Measurements from ENCODE around the gene ZNF266.

DNA sequence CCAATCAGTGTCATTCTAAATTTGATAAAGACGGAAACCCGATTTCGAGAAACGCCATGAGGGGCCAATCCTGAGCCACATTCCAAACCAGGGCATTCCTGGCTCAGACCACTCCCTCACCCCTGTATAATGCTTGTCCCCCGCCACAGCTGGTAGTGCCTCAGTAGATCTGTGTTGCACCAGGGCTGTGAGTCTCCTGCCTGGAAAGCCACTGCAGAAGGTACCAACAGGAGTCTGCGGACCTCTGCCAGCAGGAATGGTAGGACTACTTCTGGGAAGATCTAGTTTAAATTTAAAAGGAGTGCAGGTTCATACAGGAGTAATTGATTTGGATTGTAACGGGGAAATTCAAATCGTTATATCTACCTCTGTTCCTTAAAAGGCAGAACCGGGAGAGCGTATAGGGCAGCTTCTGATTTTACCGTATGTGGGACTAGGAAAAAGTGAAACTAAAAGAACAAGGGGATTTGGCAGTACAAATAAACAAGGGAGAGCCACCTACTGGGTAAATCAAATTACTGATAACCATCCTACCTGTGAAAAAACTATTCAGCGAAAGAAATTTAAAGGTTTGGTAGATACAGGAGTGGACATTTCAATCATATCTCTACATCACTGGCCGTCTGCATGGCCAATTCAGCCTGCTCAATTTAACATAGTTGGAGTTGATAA, 20.8 kb upstream of the ZNF266 start:
- TF ChIP-seq, protein P1, sequence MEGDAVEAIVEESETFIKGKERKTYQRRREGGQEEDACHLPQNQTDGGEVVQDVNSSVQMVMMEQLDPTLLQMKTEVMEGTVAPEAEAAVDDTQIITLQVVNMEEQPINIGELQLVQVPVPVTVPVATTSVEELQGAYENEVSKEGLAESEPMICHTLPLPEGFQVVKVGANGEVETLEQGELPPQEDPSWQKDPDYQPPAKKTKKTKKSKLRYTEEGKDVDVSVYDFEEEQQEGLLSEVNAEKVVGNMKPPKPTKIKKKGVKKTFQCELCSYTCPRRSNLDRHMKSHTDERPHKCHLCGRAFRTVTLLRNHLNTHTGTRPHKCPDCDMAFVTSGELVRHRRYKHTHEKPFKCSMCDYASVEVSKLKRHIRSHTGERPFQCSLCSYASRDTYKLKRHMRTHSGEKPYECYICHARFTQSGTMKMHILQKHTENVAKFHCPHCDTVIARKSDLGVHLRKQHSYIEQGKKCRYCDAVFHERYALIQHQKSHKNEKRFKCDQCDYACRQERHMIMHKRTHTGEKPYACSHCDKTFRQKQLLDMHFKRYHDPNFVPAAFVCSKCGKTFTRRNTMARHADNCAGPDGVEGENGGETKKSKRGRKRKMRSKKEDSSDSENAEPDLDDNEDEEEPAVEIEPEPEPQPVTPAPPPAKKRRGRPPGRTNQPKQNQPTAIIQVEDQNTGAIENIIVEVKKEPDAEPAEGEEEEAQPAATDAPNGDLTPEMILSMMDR (IDR thresholded peaks at IDR 0.05) = no peak
- TF ChIP-seq POLR2AphosphoS5 (IDR thresholded peaks at IDR 0.05; ENCODE audit: insufficient read depth in 1 of 2, low read depth in 1 of 2) (no peak), POLR2A (IDR thresholded peaks at IDR 0.05) (no peak)
